DLD1 (cell line): ENCODE data around the gene GPR153.

Experiments used
- in situ Hi-C: cut with HindIII; loops from 2 replicates; pipeline ENCODE4 v1.10.0; 2017; ENCODE audit warnings: low sequenced_read_pairs

The GPR153 gene

GRCh38 chr1:6249739-6250689, 10.9 kb downstream of the GPR153 start:
- in situ Hi-C loops, result no loop called here

GRCh38 chr1:6248932-6249738, 11.8 kb downstream of the GPR153 start:
- in situ Hi-C loops, result no loop called here

GRCh38 chr1:6248161-6248776, 12.6 kb downstream of the GPR153 start:
- in situ Hi-C loops, result no loop called here

- in situ Hi-C loops, result no loop called here
Measured at GRCh38 chr1:6247651-6248050, 13.2 kb downstream of the GPR153 start.

- in situ Hi-C loops, result no loop called here
Measured at GRCh38 chr1:6246497-6247467, 14.1 kb downstream of the GPR153 start.

- in situ Hi-C loops, result no loop called here
Measured at GRCh38 chr1:6245869-6246496, 14.9 kb downstream of the GPR153 start.

- in situ Hi-C loops, result no loop called here
Measured at GRCh38 chr1:6245086-6245868, 15.6 kb downstream of the GPR153 start.

GRCh38 chr1:6244401-6245049, 16.4 kb downstream of the GPR153 start:
- in situ Hi-C loops, result no loop called here

GRCh38 chr1:6243993-6244392, 16.9 kb downstream of the GPR153 start, which contains the start of gene HES3:
HES3 (plus strand) TSS chr1:6244179; CDS start chr1:6244366, 187 bp downstream.
- in situ Hi-C loops, result no loop called here

- in situ Hi-C loops, result no loop called here
Measured at GRCh38 chr1:6243053-6243834, 17.7 kb downstream of the GPR153 start.

GRCh38 chr1:6241887-6242740, 18.8 kb downstream of the GPR153 start:
- in situ Hi-C loops, result no loop called here

- in situ Hi-C loops, result no loop called here
Measured at GRCh38 chr1:6241107-6241886, 19.6 kb downstream of the GPR153 start.

- in situ Hi-C loops, result no loop called here
Measured at GRCh38 chr1:6239950-6240768, 20.7 kb downstream of the GPR153 start.

- in situ Hi-C loops, result no loop called here
Measured at GRCh38 chr1:6239213-6239752, 21.6 kb downstream of the GPR153 start.

GRCh38 chr1:6237093-6237492, 23.8 kb downstream of the GPR153 start:
- in situ Hi-C loops, result no loop called here
